MM.1S (cell line): Measurements from ENCODE around the gene MACROD1.

Source experiments
- DNase-seq: peaks from one replicate; pipeline ENCODE4 v3.0.0-alpha.2; 2015
- H2AFZ ChIP-seq: fragments of 300-600 bp; sonication (generic); 2 replicates; pipeline ENCODE4 v1.6.0; 2016; ENCODE audit warnings: antibody characterized with exemption, low read length
- H3F3A ChIP-seq: fragments of 300-600 bp; sonication (generic); 2 replicates; pipeline ENCODE4 v1.6.1; 2016; ENCODE audit warnings: mild to moderate bottlenecking, antibody characterized with exemption, low read length, moderate library complexity, mixed read lengths; ENCODE audit not compliant: insufficient read depth
- H3K27ac ChIP-seq: fragments of 300-600 bp; sonication (generic); 2 replicates; pipeline ENCODE4 v1.5.1; 2016; ENCODE audit warnings: mild to moderate bottlenecking, low read length
- H3K27me3 ChIP-seq: fragments of 300-600 bp; sonication (generic); replicated peaks from 2 replicates; pipeline ENCODE4 v1.6.0; 2016; ENCODE audit warnings: low read length; ENCODE audit not compliant: insufficient read depth
- H3K36me3 ChIP-seq: fragments of 300-600 bp; sonication (generic); replicated peaks from 2 replicates; pipeline ENCODE4 v1.6.1; 2016; ENCODE audit warnings: mild to moderate bottlenecking, low read length, mixed read lengths; ENCODE audit not compliant: insufficient read depth
- H3K4me1 ChIP-seq: fragments of 300-600 bp; sonication (generic); 2 replicates; pipeline ENCODE4 v1.6.1; 2016; ENCODE audit warnings: low read length, mixed read lengths
- H3K4me2 ChIP-seq: fragments of 300-600 bp; sonication (generic); 2 replicates; pipeline ENCODE4 v1.6.0; 2016; ENCODE audit warnings: low read depth, low read length
- H3K4me3 ChIP-seq: fragments of 300-600 bp; sonication (generic); 2 replicates; pipeline ENCODE4 v1.5.1; 2016; ENCODE audit warnings: low read length, mixed read lengths
- H3K79me2 ChIP-seq: fragments of 300-600 bp; sonication (generic); 2 replicates; pipeline ENCODE4 v1.6.1; 2016; ENCODE audit warnings: mixed run types, low read length, mixed read lengths
- H3K9ac ChIP-seq: fragments of 300-600 bp; sonication (generic); 2 replicates; pipeline ENCODE4 v1.6.1; 2016; ENCODE audit warnings: low read length, mixed read lengths
- H3K9me2 ChIP-seq: fragments of 300-600 bp; sonication (generic); replicated peaks from 2 replicates; pipeline ENCODE4 v1.6.1; 2016; ENCODE audit warnings: mild to moderate bottlenecking, low read length, mixed read lengths; ENCODE audit not compliant: insufficient read depth
- H3K9me3 ChIP-seq: fragments of 300-600 bp; sonication (generic); replicated peaks from 2 replicates; pipeline ENCODE4 v1.6.1; 2016; ENCODE audit warnings: mild to moderate bottlenecking, low read length, mixed read lengths; ENCODE audit not compliant: insufficient read depth
- H4K20me1 ChIP-seq: fragments of 300-600 bp; sonication (generic); 2 replicates; pipeline ENCODE4 v1.6.1; 2016; ENCODE audit warnings: mild to moderate bottlenecking, low read length, moderate library complexity, mixed read lengths; ENCODE audit not compliant: insufficient read depth
- CTCF ChIP-seq: fragments of 300-600 bp; sonication (generic); IDR thresholded peaks from 2 replicates; pipeline ENCODE4 v1.5.1; 2016; ENCODE audit warnings: antibody characterized with exemption, low read length, mixed read lengths
- EZH2 ChIP-seq: fragments of 300-600 bp; sonication (generic); optimal IDR thresholded peaks from 2 replicates; pipeline ENCODE3; 2017; ENCODE audit warnings: low read depth, mild to moderate bottlenecking, antibody characterized with exemption, low read length, mixed read lengths
- EZH2phosphoT487 ChIP-seq: fragments of 300-600 bp; sonication (generic); IDR thresholded peaks from 2 replicates; pipeline ENCODE4 v1.6.1; 2018; ENCODE audit warnings: antibody characterized with exemption, low read length

The MACROD1 gene

GRCh38 chr11:64110465-64111375 lies 55.2 kb downstream of the MACROD1 start:
- no peak for DNase-seq
- no peaks in the 10 kb centered on the region for H3K79me2 ChIP-seq
- H3K27me3 ChIP-seq, result no peaks in the 10 kb centered on the region
- H3K4me3 ChIP-seq, result no peak overlapping the region
- no peak overlapping the region for H3K9ac ChIP-seq
- no peaks in the 10 kb centered on the region for H3K4me1 ChIP-seq
- no peaks in the 10 kb centered on the region for H3F3A ChIP-seq
- H3K36me3 ChIP-seq, result no peaks in the 10 kb centered on the region
- no peaks in the 10 kb centered on the region for H3K9me2 ChIP-seq
- H3K27ac ChIP-seq, result no peak overlapping the region
- H4K20me1 ChIP-seq, result no peaks in the 10 kb centered on the region
- H3K4me2 ChIP-seq, result no peak overlapping the region
- H2AFZ ChIP-seq, result no peak overlapping the region
- TF ChIP-seq EZH2 (no peak), EZH2phosphoT487 (no peak), CTCF (no peak)
- H3K9me3 ChIP-seq, result no peaks in the 10 kb centered on the region

GRCh38 chr11:64109332-64109731 lies 56.6 kb downstream of the MACROD1 start:
- Histone ChIP-seq H3K9me3 (no peaks in the 10 kb centered on the region), H3K4me2 (no peak overlapping the region), H3K9me2 (no peaks in the 10 kb centered on the region), H3F3A (no peaks in the 10 kb centered on the region), H3K27me3 (no peaks in the 10 kb centered on the region), H3K27ac (no peak overlapping the region), H3K4me3 (no peak overlapping the region), H2AFZ (no peak overlapping the region), H3K9ac (no peak overlapping the region), H3K36me3 (no peaks in the 10 kb centered on the region), H3K79me2 (no peaks in the 10 kb centered on the region), H4K20me1 (no peaks in the 10 kb centered on the region), H3K4me1 (no peaks in the 10 kb centered on the region)
- no peak for TF ChIP-seq CTCF
- TF ChIP-seq EZH2, result no peak
- TF ChIP-seq EZH2phosphoT487, result no peak
- DNase-seq, result no peak

- Histone ChIP-seq H4K20me1 (no peaks in the 10 kb centered on the region), H3K4me1 (no peaks in the 10 kb centered on the region), H3F3A (no peaks in the 10 kb centered on the region), H3K9ac (no peak overlapping the region), H2AFZ (no peak overlapping the region), H3K36me3 (no peaks in the 10 kb centered on the region), H3K27me3 (no peaks in the 10 kb centered on the region), H3K4me2 (no peak overlapping the region), H3K27ac (no peak overlapping the region), H3K4me3 (no peak overlapping the region), H3K9me2 (no peaks in the 10 kb centered on the region), H3K79me2 (no peaks in the 10 kb centered on the region), H3K9me3 (no peaks in the 10 kb centered on the region)
- no peak for DNase-seq
- TF ChIP-seq EZH2phosphoT487 (no peak), CTCF (no peak), EZH2 (no peak)
Observed at GRCh38 chr11:64107303-64107702, 58.6 kb downstream of the MACROD1 start.
